Loucy (cell line): ENCODE results near the gene PTPRA.

Experiments
- EZH2phosphoT487 ChIP-seq: fragments of 200-600 bp; IDR thresholded peaks from 2 replicates; pipeline ENCODE4 v1.6.1; 2018; ENCODE audit warnings: antibody characterized with exemption, mild to moderate bottlenecking, moderate library complexity, borderline replicate concordance
- TF ChIP-seq, protein P1 (sequence below): fragments of 200-600 bp; sonication (generic); conservative IDR thresholded peaks from 2 replicates; pipeline ENCODE4 v1.5.1; 2014; ENCODE audit warnings: mild to moderate bottlenecking, antibody characterized with exemption, low read length

DNA sequence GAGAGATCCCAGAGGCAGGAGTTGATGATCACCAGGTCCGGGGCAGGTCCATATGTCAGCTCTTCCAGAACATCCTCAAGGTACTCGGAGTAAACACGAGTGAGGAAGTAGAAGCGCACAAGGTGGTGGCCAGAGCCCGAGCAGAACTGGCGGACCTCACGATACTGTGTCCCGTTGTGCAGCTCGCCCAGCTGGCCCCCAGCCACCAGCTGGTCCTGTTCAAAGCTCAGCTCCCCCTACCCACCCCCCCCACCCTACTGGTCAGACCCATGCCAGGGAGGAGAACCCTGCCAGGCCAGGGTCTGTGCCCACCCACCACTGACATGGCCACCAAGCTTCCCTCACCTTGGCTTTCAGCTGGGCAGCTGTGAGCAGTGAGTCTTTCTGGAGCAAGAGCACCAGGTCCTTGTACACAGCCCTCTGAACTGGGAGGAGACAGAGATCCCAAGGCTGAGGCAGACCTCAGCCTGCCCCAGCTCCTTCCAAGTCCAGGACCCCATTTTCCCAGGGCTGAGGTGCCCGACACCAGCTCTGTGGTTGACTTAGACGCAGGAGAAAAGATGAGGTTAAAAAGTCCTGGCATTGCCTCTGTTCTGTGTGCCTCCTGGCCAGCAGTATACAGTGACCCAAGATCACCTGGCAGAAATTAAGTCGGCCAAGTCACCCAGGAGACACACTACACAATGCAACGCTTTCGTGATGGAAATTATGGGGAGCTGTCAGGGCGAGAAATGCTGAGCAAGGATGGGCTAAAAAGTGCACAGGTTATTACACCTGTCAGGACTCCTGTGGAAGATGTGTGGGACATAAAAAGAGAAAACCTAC lies 34.2 kb upstream of the PTPRA start:
- TF ChIP-seq, protein P1, sequence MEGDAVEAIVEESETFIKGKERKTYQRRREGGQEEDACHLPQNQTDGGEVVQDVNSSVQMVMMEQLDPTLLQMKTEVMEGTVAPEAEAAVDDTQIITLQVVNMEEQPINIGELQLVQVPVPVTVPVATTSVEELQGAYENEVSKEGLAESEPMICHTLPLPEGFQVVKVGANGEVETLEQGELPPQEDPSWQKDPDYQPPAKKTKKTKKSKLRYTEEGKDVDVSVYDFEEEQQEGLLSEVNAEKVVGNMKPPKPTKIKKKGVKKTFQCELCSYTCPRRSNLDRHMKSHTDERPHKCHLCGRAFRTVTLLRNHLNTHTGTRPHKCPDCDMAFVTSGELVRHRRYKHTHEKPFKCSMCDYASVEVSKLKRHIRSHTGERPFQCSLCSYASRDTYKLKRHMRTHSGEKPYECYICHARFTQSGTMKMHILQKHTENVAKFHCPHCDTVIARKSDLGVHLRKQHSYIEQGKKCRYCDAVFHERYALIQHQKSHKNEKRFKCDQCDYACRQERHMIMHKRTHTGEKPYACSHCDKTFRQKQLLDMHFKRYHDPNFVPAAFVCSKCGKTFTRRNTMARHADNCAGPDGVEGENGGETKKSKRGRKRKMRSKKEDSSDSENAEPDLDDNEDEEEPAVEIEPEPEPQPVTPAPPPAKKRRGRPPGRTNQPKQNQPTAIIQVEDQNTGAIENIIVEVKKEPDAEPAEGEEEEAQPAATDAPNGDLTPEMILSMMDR: no peak
- no peak for TF ChIP-seq EZH2phosphoT487
